Activated naive CD4-positive, alpha-beta T cell treated with anti-CD3 and anti-CD28 coated beads, Interleukin-2, amount 50 U/mL, for 16 hours (primary cell): ENCODE results near the gene NR2C2.
"Not testable (repeated sequence)": the region's sequence is repeated elsewhere in the genome, so short reads cannot be mapped to it uniquely, and the experiment has no call there.

Source experiments
- DNase-seq: peaks from one replicate; pipeline ENCODE4 v3.0.0-alpha.2; 2020

The NR2C2 gene

GRCh38 chr3:14962762-14963161 is 15.4 kb downstream of the NR2C2 start:
- no peak for DNase-seq

GRCh38 chr3:14967285-14967684 is 19.9 kb downstream of the NR2C2 start:
- no peak for DNase-seq

- DNase-seq: no peak
Observed at GRCh38 chr3:14969671-14970070, 22.3 kb downstream of the NR2C2 start.

- no peak for DNase-seq
Observed at GRCh38 chr3:14976317-14976716, 28.9 kb downstream of the NR2C2 start.

- DNase-seq: no peak
Observed at GRCh38 chr3:14980689-14981088, 33.3 kb downstream of the NR2C2 start.

- DNase-seq: no peak
Observed at GRCh38 chr3:14984581-14985113, 37.3 kb downstream of the NR2C2 start.

- peak; percentile 28 for DNase-seq
Observed at GRCh38 chr3:14988988-14989394, 41.6 kb downstream of the NR2C2 start.

- DNase-seq: no peak
Observed at GRCh38 chr3:14989943-14990779, 42.8 kb downstream of the NR2C2 start.

GRCh38 chr3:14990780-14991148 is 43.4 kb downstream of the NR2C2 start:
- no peak for DNase-seq

GRCh38 chr3:14991151-14991742 is 43.9 kb downstream of the NR2C2 start:
- DNase-seq: no peak

- no peak for DNase-seq
Observed at GRCh38 chr3:14991818-14992612, 44.6 kb downstream of the NR2C2 start.

GRCh38 chr3:14997941-14998340 is 50.6 kb downstream of the NR2C2 start:
- DNase-seq: no peak

- not testable (repeated sequence) for DNase-seq
Observed at GRCh38 chr3:14999182-14999581, 51.8 kb downstream of the NR2C2 start.

GRCh38 chr3:15007681-15008141 is 60.3 kb downstream of the NR2C2 start:
- DNase-seq: no peak

- no peak for DNase-seq
Observed at GRCh38 chr3:15009167-15009566, 61.8 kb downstream of the NR2C2 start.

GRCh38 chr3:15010664-15011063 is 63.3 kb downstream of the NR2C2 start:
- DNase-seq: no peak

- DNase-seq: no peak
Observed at GRCh38 chr3:15011174-15011573, 63.8 kb downstream of the NR2C2 start.

GRCh38 chr3:15014606-15015328 is 67.4 kb downstream of the NR2C2 start:
- no peak for DNase-seq

GRCh38 chr3:15015456-15015855 is 68.1 kb downstream of the NR2C2 start:
- no peak for DNase-seq

GRCh38 chr3:15017191-15017590 is 69.8 kb downstream of the NR2C2 start:
- DNase-seq: no peak

- no peak for DNase-seq
Observed at GRCh38 chr3:15023249-15023648, 75.9 kb downstream of the NR2C2 start.

- DNase-seq: no peak
Observed at GRCh38 chr3:15023719-15024118, 76.3 kb downstream of the NR2C2 start.

GRCh38 chr3:15029625-15030024 is 82.2 kb downstream of the NR2C2 start:
- no peak for DNase-seq
